Epithelial cell of prostate (primary cell): ENCODE measurements around the gene POGZ.

ENCODE experiments used
- DNase-seq: peaks from one replicate; pipeline ENCODE4 v3.0.0-alpha.2; 2011; ENCODE audit warnings: low read depth, low spot score
- H3K27ac ChIP-seq: fragments of 450-650 bp; 2 replicates; pipeline ENCODE4 v1.5.1; 2017; ENCODE audit warnings: mild to moderate bottlenecking

The POGZ gene

GRCh38 chr1:151459331-151460046 is at the start of gene POGZ:
Gene POGZ, minus strand, starts transcription at chr1:151459494. Its CDS starts 17,290 bp downstream, at chr1:151442204.
- peak; percentile 78 for DNase-seq
- H3K27ac ChIP-seq, result peak within 1 kb of the TSS; percentile 86

GRCh38 chr1:151508833-151509232 is 49.5 kb upstream of the POGZ start:
- no peak overlapping the region for H3K27ac ChIP-seq
- no peak for DNase-seq

- no peak overlapping the region for H3K27ac ChIP-seq
- DNase-seq, result no peak
Observed at GRCh38 chr1:151504759-151505158, 45.5 kb upstream of the POGZ start.

- H3K27ac ChIP-seq, result no peak overlapping the region
- DNase-seq, result no peak
Observed at GRCh38 chr1:151504252-151504651, 45.0 kb upstream of the POGZ start.

- no peak overlapping the region for H3K27ac ChIP-seq
- DNase-seq, result no peak
Observed at GRCh38 chr1:151502859-151503780, 43.8 kb upstream of the POGZ start.

GRCh38 chr1:151502035-151502700 is 42.9 kb upstream of the POGZ start:
- H3K27ac ChIP-seq, result no peak overlapping the region
- DNase-seq, result no peak

GRCh38 chr1:151501474-151501873 is 42.2 kb upstream of the POGZ start:
- no peak overlapping the region for H3K27ac ChIP-seq
- DNase-seq, result no peak

- no peak overlapping the region for H3K27ac ChIP-seq
- DNase-seq, result no peak
Observed at GRCh38 chr1:151499930-151500329, 40.6 kb upstream of the POGZ start.

- DNase-seq, result no peak
- no peak overlapping the region for H3K27ac ChIP-seq
Observed at GRCh38 chr1:151499365-151499764, 40.1 kb upstream of the POGZ start.

- peak overlapping the region; percentile 19 for H3K27ac ChIP-seq
Observed at GRCh38 chr1:151495316-151495715, 36.0 kb upstream of the POGZ start.

GRCh38 chr1:151494741-151495281 is 35.5 kb upstream of the POGZ start:
- peak overlapping the region; percentile 19 for H3K27ac ChIP-seq

More at GRCh38 chr1:151495316-151495715, 36.0 kb upstream of the POGZ start:
- no peak for DNase-seq

GRCh38 chr1:151493042-151493441 is 33.7 kb upstream of the POGZ start:
- H3K27ac ChIP-seq, result no peak overlapping the region
- DNase-seq, result no peak

More at GRCh38 chr1:151494741-151495281, 35.5 kb upstream of the POGZ start:
- DNase-seq, result no peak

- DNase-seq, result no peak
- no peak overlapping the region for H3K27ac ChIP-seq
Observed at GRCh38 chr1:151492120-151492519, 32.8 kb upstream of the POGZ start.

GRCh38 chr1:151491641-151492040 is 32.3 kb upstream of the POGZ start:
- no peak overlapping the region for H3K27ac ChIP-seq
- no peak for DNase-seq

- H3K27ac ChIP-seq, result no peak overlapping the region
- DNase-seq, result no peak
Observed at GRCh38 chr1:151486557-151486956, 27.3 kb upstream of the POGZ start.

- no peak for DNase-seq
- H3K27ac ChIP-seq, result no peak overlapping the region
Observed at GRCh38 chr1:151485685-151486255, 26.5 kb upstream of the POGZ start.

GRCh38 chr1:151482017-151482416 is 22.7 kb upstream of the POGZ start:
- DNase-seq, result no peak
- no peak overlapping the region for H3K27ac ChIP-seq

- no peak for DNase-seq
- no peak overlapping the region for H3K27ac ChIP-seq
Observed at GRCh38 chr1:151479462-151479861, 20.2 kb upstream of the POGZ start.

GRCh38 chr1:151478923-151479322 is 19.6 kb upstream of the POGZ start:
- no peak overlapping the region for H3K27ac ChIP-seq
- DNase-seq, result no peak

- H3K27ac ChIP-seq, result no peak overlapping the region
- DNase-seq, result no peak
Observed at GRCh38 chr1:151478140-151478812, 19.0 kb upstream of the POGZ start.
